ENCODE results near the gene LARGE1.

DNA sequence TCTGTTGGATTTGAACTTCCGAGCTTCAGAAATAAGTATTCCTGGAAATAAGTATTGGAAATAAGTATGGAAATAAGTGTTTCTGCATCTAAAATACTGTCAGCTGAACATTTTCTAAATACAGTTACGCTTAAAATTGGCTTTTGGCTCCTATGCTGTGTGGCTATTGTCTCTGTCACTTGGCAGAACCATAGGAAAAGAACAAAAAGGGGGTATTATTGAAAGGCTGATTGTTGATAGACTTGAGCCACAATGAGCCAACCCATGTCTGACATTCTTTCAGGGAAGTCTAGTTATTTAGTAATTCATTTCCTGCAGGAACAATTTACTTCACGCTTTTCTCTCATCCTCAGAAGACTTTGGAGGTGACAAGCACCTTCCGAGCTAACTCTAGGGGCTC lies 32.5 kb upstream of the LARGE1 start:
- TF ChIP-seq EZH2phosphoT487 (IDR thresholded peaks at IDR 0.05; ENCODE audit: insufficient read depth, low read depth) (no peak), EZH2 (IDR thresholded peaks at IDR 0.05; ENCODE audit: insufficient read depth, poor library complexity, severe bottlenecking) (no peak)

Data from GM23248 (cell line).